Neural cell (in vitro differentiated cells): ENCODE results near the gene NLRC5.

ENCODE experiments used
- EZH2 ChIP-seq: fragments of 200-600, 300-800 bp; shearing (Covaris generic), sonication (generic); IDR thresholded peaks from 2 replicates; pipeline ENCODE4 v1.6.1; 2014; ENCODE audit warnings: antibody characterized with exemption, low read length, borderline replicate concordance, mild to moderate bottlenecking; ENCODE audit not compliant: insufficient read depth, poor library complexity, severe bottlenecking
- MXI1 ChIP-seq: fragments of 450-650 bp; conservative IDR thresholded peaks from 2 replicates; pipeline ENCODE4 v1.6.1; 2014; ENCODE audit warnings: antibody characterized with exemption, mild to moderate bottlenecking; ENCODE audit not compliant: poor library complexity, severe bottlenecking
- POLR2AphosphoS5 ChIP-seq: IDR thresholded peaks from 2 replicates; pipeline ENCODE4 v1.6.1; 2012
- RAD21 ChIP-seq: fragments of 450-650 bp; conservative IDR thresholded peaks from 2 replicates; pipeline ENCODE4 v1.6.1; 2014; ENCODE audit warnings: antibody characterized with exemption, mild to moderate bottlenecking, moderate library complexity
- SMC3 ChIP-seq: fragments of 450-650 bp; conservative IDR thresholded peaks from 2 replicates; pipeline ENCODE4 v1.6.1; 2014; ENCODE audit warnings: antibody characterized with exemption, mild to moderate bottlenecking, moderate library complexity; ENCODE audit not compliant: poor library complexity
- TF ChIP-seq, protein P1 (sequence below): fragments of 450-650 bp; IDR thresholded peaks from 2 replicates; pipeline ENCODE4 v1.5.1; 2014; ENCODE audit warnings: antibody characterized with exemption, mild to moderate bottlenecking, moderate library complexity; ENCODE audit not compliant: poor library complexity, severe bottlenecking
- TF ChIP-seq, protein P2 (sequence below): IDR thresholded peaks from 2 replicates; pipeline ENCODE4 v1.6.1; 2012; ENCODE audit warnings: borderline replicate concordance

DNA sequence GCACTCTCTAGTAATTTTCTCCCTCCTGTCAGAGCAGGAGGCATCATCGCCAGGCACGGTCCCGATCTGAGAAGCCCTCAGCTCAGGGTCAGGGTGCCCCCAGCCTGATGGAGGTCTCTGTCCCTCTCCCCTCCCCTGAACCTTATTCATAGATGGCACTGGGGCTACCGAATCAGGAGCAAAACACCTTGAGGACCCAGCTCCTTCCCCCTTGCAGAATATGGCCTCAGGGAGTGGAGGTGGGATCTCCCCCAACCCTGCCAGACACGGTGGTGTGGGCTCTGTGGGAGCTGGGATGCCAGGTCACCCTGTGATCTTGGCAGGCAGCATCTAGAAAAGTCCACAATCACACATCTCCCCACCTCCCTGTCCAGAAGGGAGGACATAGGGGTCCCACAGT lies 105.6 kb downstream of the NLRC5 start:
- TF ChIP-seq, protein P1, sequence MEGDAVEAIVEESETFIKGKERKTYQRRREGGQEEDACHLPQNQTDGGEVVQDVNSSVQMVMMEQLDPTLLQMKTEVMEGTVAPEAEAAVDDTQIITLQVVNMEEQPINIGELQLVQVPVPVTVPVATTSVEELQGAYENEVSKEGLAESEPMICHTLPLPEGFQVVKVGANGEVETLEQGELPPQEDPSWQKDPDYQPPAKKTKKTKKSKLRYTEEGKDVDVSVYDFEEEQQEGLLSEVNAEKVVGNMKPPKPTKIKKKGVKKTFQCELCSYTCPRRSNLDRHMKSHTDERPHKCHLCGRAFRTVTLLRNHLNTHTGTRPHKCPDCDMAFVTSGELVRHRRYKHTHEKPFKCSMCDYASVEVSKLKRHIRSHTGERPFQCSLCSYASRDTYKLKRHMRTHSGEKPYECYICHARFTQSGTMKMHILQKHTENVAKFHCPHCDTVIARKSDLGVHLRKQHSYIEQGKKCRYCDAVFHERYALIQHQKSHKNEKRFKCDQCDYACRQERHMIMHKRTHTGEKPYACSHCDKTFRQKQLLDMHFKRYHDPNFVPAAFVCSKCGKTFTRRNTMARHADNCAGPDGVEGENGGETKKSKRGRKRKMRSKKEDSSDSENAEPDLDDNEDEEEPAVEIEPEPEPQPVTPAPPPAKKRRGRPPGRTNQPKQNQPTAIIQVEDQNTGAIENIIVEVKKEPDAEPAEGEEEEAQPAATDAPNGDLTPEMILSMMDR = no peak
- TF ChIP-seq EZH2 = no peak
- TF ChIP-seq, protein P2, sequence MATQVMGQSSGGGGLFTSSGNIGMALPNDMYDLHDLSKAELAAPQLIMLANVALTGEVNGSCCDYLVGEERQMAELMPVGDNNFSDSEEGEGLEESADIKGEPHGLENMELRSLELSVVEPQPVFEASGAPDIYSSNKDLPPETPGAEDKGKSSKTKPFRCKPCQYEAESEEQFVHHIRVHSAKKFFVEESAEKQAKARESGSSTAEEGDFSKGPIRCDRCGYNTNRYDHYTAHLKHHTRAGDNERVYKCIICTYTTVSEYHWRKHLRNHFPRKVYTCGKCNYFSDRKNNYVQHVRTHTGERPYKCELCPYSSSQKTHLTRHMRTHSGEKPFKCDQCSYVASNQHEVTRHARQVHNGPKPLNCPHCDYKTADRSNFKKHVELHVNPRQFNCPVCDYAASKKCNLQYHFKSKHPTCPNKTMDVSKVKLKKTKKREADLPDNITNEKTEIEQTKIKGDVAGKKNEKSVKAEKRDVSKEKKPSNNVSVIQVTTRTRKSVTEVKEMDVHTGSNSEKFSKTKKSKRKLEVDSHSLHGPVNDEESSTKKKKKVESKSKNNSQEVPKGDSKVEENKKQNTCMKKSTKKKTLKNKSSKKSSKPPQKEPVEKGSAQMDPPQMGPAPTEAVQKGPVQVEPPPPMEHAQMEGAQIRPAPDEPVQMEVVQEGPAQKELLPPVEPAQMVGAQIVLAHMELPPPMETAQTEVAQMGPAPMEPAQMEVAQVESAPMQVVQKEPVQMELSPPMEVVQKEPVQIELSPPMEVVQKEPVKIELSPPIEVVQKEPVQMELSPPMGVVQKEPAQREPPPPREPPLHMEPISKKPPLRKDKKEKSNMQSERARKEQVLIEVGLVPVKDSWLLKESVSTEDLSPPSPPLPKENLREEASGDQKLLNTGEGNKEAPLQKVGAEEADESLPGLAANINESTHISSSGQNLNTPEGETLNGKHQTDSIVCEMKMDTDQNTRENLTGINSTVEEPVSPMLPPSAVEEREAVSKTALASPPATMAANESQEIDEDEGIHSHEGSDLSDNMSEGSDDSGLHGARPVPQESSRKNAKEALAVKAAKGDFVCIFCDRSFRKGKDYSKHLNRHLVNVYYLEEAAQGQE = no peak
- TF ChIP-seq RAD21 = no peak
- no peak for TF ChIP-seq POLR2AphosphoS5
- TF ChIP-seq MXI1 = no peak
- no peak for TF ChIP-seq SMC3
